ENCODE measurements around the gene LAMB1.

The LAMB1 gene

GRCh38 chr7:108044345-108044744, 41.4 kb upstream of the LAMB1 start:
- H3K9me3 ChIP-seq (replicated peaks; ENCODE audit: insufficient read depth, low read length): no peaks in the 10 kb centered on the region
- no peak overlapping the region for H3K9ac ChIP-seq (ENCODE audit: low read length)
- H3K4me2 ChIP-seq (ENCODE audit: low read depth, low read length): no peak overlapping the region
- no peaks in the 10 kb centered on the region for H3K79me2 ChIP-seq (ENCODE audit: low read length)
- no peaks in the 10 kb centered on the region for H3K36me3 ChIP-seq (replicated peaks; ENCODE audit: insufficient read depth, low read length)
- H3K9me2 ChIP-seq (replicated peaks; ENCODE audit: insufficient read depth, low read length): no peaks in the 10 kb centered on the region
- DNase-seq: no peak
- H3K27ac ChIP-seq (ENCODE audit: low read length): no peak overlapping the region
- H3K4me3 ChIP-seq (ENCODE audit: low read length): no peak overlapping the region
- no peaks in the 10 kb centered on the region for H4K20me1 ChIP-seq (ENCODE audit: insufficient read depth, low read length)
- no peaks in the 10 kb centered on the region for H3F3A ChIP-seq (ENCODE audit: insufficient read depth, low read length)
- H3K4me1 ChIP-seq (ENCODE audit: low read length): no peaks in the 10 kb centered on the region
- H2AFZ ChIP-seq (ENCODE audit: low read length): no peak overlapping the region
- H3K27me3 ChIP-seq (replicated peaks; ENCODE audit: insufficient read depth, low read length): no peaks in the 10 kb centered on the region
- no peak for TF ChIP-seq CTCF (IDR thresholded peaks at IDR 0.05; ENCODE audit: low read length)
- no peak for TF ChIP-seq EZH2phosphoT487 (IDR thresholded peaks at IDR 0.05; ENCODE audit: low read length)
- no peak for TF ChIP-seq EZH2 (optimal IDR thresholded peaks at IDR 0.05; ENCODE audit: low read depth, low read length)

- Histone ChIP-seq H4K20me1 (ENCODE audit: insufficient read depth, low read length) (no peaks in the 10 kb centered on the region), H3K4me3 (ENCODE audit: low read length) (no peak overlapping the region), H3K4me1 (ENCODE audit: low read length) (no peaks in the 10 kb centered on the region), H3K9me2 (replicated peaks; ENCODE audit: insufficient read depth, low read length) (no peaks in the 10 kb centered on the region), H3K9ac (ENCODE audit: low read length) (no peak overlapping the region), H3K79me2 (ENCODE audit: low read length) (no peaks in the 10 kb centered on the region), H3K9me3 (replicated peaks; ENCODE audit: insufficient read depth, low read length) (no peaks in the 10 kb centered on the region), H2AFZ (ENCODE audit: low read length) (no peak overlapping the region), H3K4me2 (ENCODE audit: low read depth, low read length) (no peak overlapping the region), H3K27me3 (replicated peaks; ENCODE audit: insufficient read depth, low read length) (no peaks in the 10 kb centered on the region), H3F3A (ENCODE audit: insufficient read depth, low read length) (no peaks in the 10 kb centered on the region), H3K36me3 (replicated peaks; ENCODE audit: insufficient read depth, low read length) (no peaks in the 10 kb centered on the region), H3K27ac (ENCODE audit: low read length) (no peak overlapping the region)
- TF ChIP-seq EZH2phosphoT487 (IDR thresholded peaks at IDR 0.05; ENCODE audit: low read length) (no peak), EZH2 (optimal IDR thresholded peaks at IDR 0.05; ENCODE audit: low read depth, low read length) (no peak), CTCF (IDR thresholded peaks at IDR 0.05; ENCODE audit: low read length) (no peak)
- DNase-seq: no peak
These were observed 36.0 kb upstream of the LAMB1 start for GRCh38 chr7:108038986-108039385.

GRCh38 chr7:108037741-108038140, 34.8 kb upstream of the LAMB1 start:
- Histone ChIP-seq H3K4me3 (ENCODE audit: low read length) (no peak overlapping the region), H3K9me3 (replicated peaks; ENCODE audit: insufficient read depth, low read length) (no peaks in the 10 kb centered on the region), H3K36me3 (replicated peaks; ENCODE audit: insufficient read depth, low read length) (no peaks in the 10 kb centered on the region), H3F3A (ENCODE audit: insufficient read depth, low read length) (no peaks in the 10 kb centered on the region), H3K79me2 (ENCODE audit: low read length) (no peaks in the 10 kb centered on the region), H3K9ac (ENCODE audit: low read length) (no peak overlapping the region), H3K4me1 (ENCODE audit: low read length) (no peaks in the 10 kb centered on the region), H4K20me1 (ENCODE audit: insufficient read depth, low read length) (no peaks in the 10 kb centered on the region), H3K9me2 (replicated peaks; ENCODE audit: insufficient read depth, low read length) (no peaks in the 10 kb centered on the region), H3K27ac (ENCODE audit: low read length) (no peak overlapping the region), H2AFZ (ENCODE audit: low read length) (no peak overlapping the region), H3K27me3 (replicated peaks; ENCODE audit: insufficient read depth, low read length) (no peaks in the 10 kb centered on the region), H3K4me2 (ENCODE audit: low read depth, low read length) (no peak overlapping the region)
- no peak for DNase-seq
- TF ChIP-seq CTCF (IDR thresholded peaks at IDR 0.05; ENCODE audit: low read length) (no peak), EZH2 (optimal IDR thresholded peaks at IDR 0.05; ENCODE audit: low read depth, low read length) (no peak), EZH2phosphoT487 (IDR thresholded peaks at IDR 0.05; ENCODE audit: low read length) (no peak)

Measured in MM.1S (cell line).